Fibroblast of lung (primary cell): Measurements from ENCODE around the gene DDX10.

ENCODE experiments used
- EZH2 ChIP-seq: IDR thresholded peaks from 2 replicates; pipeline ENCODE4 v1.5.1; 2012; ENCODE audit warnings: low read length, control low read depth, mild to moderate bottlenecking; ENCODE audit errors: missing control alignments
- TF ChIP-seq, protein P1 (sequence below), 2 donors: IDR thresholded peaks in 1 of 2; conservative IDR thresholded peaks in 1 of 2; 1 replicate in 1 of 2; 2 replicates in 1 of 2; pipeline ENCODE4 v1.5.1; 2011 to 2012; ENCODE audit warnings: low read length in 2 of 2, control low read depth in 1 of 2, inconsistent platforms in 1 of 2, low read depth in 1 of 2, mild to moderate bottlenecking in 1 of 2

DNA sequence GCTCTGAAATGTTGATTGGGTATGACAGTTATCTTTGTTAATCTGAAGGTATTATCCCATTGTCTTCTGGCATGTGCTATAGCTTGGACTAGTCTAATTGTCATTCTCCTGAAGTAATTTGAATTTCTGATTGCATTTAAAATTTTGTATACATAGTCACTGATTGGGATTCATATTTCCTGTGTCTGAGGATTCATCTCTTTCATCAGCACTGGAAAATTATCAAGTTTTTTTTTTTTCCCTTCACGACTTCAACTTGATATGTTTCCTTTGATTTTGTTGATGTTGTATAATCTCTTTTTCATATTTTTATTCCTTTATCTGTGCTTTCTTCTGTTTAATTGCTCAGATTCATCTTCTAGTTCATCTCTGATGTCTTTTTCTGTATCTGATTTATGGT lies 104.1 kb downstream of the DDX10 start:
- TF ChIP-seq, protein P1, sequence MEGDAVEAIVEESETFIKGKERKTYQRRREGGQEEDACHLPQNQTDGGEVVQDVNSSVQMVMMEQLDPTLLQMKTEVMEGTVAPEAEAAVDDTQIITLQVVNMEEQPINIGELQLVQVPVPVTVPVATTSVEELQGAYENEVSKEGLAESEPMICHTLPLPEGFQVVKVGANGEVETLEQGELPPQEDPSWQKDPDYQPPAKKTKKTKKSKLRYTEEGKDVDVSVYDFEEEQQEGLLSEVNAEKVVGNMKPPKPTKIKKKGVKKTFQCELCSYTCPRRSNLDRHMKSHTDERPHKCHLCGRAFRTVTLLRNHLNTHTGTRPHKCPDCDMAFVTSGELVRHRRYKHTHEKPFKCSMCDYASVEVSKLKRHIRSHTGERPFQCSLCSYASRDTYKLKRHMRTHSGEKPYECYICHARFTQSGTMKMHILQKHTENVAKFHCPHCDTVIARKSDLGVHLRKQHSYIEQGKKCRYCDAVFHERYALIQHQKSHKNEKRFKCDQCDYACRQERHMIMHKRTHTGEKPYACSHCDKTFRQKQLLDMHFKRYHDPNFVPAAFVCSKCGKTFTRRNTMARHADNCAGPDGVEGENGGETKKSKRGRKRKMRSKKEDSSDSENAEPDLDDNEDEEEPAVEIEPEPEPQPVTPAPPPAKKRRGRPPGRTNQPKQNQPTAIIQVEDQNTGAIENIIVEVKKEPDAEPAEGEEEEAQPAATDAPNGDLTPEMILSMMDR (conservative IDR thresholded peaks at IDR 0.05 in 1 of 2, IDR thresholded peaks at IDR 0.05 in 1 of 2; ENCODE audit: low read depth in 1 of 2, low read length in 2 of 2): no peak
- no peak for TF ChIP-seq EZH2
